ENCODE measurements around the gene C1QL1.
A peak's percentile ranks its signal among the peaks of the same experiment; 100 is the strongest.

C1QL1 gene

DNA sequence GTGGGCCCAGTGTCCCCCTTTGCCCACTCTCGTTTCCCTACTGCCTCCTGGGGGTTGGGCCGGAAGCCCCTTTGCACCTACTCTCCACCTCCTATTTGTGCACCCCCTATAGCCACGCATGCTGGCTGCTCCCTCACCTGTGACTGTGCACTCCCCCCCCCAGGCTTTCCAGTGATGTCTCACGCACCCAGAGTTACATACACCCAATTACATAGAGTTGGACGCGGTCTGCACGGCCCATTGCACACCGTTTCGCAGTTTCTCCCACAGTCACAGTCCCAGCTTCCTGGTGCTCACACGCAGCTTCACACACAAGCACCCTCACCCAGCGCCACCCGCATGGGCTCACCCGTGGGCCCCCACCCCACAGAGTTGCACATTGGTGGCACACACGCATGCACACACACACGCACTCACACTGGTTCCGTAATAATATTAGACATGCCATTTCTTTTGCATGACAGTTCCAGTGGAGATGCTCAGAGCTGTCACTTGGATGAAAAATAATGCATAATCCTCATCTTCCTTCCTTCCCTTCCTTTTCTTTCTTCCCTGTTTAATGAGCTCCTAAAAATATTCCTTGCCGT is 21.5 kb upstream of the C1QL1 start:
- no peak overlapping the region for H3K4me3 ChIP-seq (ENCODE audit: control insufficient read depth, low read depth, low read length)
- no peak for DNase-seq (ENCODE audit: low read depth)
- TF ChIP-seq, protein P1, sequence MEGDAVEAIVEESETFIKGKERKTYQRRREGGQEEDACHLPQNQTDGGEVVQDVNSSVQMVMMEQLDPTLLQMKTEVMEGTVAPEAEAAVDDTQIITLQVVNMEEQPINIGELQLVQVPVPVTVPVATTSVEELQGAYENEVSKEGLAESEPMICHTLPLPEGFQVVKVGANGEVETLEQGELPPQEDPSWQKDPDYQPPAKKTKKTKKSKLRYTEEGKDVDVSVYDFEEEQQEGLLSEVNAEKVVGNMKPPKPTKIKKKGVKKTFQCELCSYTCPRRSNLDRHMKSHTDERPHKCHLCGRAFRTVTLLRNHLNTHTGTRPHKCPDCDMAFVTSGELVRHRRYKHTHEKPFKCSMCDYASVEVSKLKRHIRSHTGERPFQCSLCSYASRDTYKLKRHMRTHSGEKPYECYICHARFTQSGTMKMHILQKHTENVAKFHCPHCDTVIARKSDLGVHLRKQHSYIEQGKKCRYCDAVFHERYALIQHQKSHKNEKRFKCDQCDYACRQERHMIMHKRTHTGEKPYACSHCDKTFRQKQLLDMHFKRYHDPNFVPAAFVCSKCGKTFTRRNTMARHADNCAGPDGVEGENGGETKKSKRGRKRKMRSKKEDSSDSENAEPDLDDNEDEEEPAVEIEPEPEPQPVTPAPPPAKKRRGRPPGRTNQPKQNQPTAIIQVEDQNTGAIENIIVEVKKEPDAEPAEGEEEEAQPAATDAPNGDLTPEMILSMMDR (IDR thresholded peaks at IDR 0.05; ENCODE audit: control insufficient read depth, insufficient read depth, low read depth, low read length, missing control alignments): no peak

DNA sequence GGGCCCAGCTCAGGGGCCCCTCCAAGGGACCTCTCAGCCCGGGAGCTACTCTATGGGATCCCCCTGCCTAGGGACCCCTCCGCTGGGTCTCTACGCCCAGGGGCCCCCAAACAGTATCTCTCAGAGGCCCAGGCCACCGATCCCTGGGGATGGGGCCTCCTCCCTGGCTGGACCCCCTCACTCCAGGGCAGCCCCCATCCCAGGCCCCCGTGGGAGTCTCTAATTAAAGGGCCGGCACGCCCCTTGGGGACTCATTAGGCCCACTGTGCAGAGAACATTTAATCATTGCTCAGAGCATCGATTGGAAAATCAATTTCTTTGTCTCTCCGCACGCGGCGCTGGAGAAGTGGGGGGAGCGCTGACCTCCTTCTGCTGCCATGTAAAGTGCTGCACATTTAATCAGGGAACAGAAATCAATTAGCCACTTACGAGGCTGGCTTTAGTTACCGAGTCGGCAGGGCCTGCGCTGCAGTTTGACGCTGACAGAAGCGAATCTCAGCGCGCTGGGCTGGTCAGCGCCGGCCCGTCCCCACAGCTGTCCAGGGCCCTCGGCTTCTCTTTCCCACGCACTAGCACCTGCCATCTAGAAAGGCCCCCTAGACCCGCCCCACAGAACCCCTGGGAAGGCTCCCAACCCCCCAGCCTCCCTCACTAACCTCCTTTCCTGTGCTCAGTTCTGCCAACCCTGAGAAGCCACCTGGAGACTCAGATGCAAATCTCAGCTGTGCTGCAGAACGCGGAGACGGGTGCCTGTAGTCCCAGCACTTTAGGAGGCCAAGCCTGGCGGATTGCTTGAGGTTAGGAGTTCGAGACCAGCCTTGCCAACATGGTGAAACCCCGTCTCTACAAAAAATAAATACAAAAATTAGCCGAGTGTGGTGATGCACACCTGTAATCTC is 20.2 kb upstream of the C1QL1 start:
- DNase-seq (ENCODE audit: low read depth): no peak
- TF ChIP-seq, protein P1 (IDR thresholded peaks at IDR 0.05; ENCODE audit: control insufficient read depth, insufficient read depth, low read depth, low read length, missing control alignments): no peak
- no peak overlapping the region for H3K4me3 ChIP-seq (ENCODE audit: control insufficient read depth, low read depth, low read length)

DNA sequence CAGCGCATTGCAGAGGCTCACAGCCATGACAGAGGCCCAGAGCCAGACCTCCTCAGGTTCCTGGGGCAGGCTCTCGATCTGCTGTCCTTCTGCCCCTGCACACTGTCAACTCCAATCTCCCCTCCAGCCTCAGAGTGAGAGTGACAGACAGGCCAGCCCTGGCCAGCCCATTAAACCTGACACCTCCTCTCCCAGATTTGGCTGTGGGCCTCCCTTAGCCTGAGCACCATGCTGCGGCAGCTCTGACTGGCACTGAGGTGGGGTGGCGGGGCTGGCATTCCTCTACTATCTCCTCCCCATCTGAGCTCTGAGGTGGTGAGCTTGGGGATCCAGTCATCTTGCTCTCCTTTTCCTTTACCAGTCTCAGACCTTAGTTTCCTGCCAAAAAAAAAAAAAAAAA is 15.5 kb upstream of the C1QL1 start:
- TF ChIP-seq, protein P1 (IDR thresholded peaks at IDR 0.05; ENCODE audit: control insufficient read depth, insufficient read depth, low read depth, low read length, missing control alignments): no peak
- no peak overlapping the region for H3K4me3 ChIP-seq (ENCODE audit: control insufficient read depth, low read depth, low read length)
- DNase-seq (ENCODE audit: low read depth): no peak

DNA sequence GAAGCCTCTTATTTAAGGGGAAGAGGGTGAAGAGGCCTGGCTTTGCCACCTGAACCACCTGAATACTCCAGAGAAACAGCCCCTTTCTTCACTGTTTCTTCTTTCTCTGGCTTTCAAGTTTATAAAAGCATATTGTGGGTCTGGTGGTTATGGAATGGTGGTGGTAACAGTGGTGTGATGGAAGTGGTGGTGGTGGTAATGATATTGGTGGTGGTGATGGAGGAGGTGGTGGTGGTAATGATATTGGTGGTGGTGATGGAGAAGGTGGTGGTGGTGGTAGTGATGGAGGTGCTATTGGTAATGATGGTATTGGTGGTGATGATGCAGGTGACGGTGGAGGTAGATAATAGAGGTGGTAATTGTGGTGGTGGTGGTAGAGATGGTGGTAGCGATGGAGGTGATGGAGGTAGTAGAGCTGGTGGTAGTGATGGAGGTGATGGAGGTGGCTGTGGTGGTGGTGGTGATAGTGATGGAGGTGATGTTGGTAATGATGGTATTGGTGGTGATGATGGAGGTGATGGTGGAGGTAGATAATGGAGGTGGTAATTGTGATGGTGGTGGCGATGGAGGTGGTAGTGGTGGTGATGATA is 14.1 kb upstream of the C1QL1 start:
- DNase-seq (ENCODE audit: low read depth): no peak
- H3K4me3 ChIP-seq (ENCODE audit: control insufficient read depth, low read depth, low read length): no peak overlapping the region
- TF ChIP-seq, protein P1 (IDR thresholded peaks at IDR 0.05; ENCODE audit: control insufficient read depth, insufficient read depth, low read depth, low read length, missing control alignments): no peak

DNA sequence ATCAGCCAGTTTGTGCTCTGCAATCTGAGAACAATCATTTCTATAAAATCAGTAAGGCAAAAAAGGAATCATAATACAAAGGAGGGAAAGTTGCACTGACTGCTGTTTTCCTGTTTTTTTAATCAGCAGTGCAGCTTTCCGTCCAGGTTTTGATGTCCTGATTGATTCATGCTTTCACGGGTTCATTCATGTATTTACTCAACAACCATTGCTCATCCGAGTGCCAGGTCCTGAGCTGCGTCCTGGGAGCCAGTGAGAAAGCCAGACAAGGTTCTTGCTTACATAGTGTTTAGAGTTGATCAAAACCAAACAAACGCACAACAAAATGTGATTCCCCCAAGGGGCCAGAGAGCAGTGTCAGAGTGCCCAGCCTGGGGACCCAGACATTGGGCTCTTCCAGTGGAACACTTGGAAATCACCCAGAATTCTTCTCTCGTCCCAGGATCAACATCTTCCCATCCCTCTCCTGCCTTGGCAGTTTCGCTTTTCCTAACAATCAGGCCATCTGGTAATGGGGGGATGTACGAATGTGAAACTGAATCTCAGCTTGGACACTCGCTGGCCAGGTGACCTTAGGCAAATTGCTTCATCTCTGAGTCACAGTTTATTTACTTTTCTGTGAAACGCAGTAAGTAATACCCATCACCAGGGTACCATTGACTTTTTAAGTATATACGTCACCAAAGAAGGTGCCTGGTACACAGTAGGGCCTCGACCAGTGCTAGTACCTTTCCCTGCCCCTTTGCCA is 13.3 kb upstream of the C1QL1 start:
- peak; percentile 27 for DNase-seq (ENCODE audit: low read depth)
- TF ChIP-seq, protein P1 (IDR thresholded peaks at IDR 0.05; ENCODE audit: control insufficient read depth, insufficient read depth, low read depth, low read length, missing control alignments): no peak
- peak overlapping the region; percentile 18 for H3K4me3 ChIP-seq (ENCODE audit: control insufficient read depth, low read depth, low read length)

DNA sequence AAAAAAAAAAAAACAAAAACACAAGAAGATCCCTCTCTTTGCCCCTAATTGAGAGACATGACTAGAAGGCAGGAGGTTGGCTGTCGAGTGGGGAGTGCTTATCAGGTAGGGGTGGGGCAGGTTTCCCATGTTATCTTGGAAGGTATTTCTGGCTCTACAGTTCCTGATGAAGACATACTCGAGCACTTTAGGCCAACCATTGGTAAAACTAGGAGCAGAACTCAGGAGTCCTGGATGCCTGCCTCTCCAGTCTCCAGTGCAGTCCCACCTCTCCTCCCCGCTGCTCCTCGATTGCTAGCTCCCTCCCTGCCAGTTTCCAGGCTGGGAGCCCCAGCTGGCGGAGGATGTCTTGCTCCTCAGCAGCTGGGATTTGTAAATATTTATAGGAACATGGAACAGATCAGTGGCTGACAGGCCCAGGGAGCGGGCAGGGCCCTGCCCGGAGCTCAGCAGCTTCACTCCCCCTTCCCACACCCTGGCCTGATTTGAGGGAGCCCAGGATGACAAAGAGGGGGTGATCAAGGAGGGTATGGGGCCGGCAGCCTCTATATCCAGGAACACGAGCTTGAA is 11.4 kb upstream of the C1QL1 start:
- no peak overlapping the region for H3K4me3 ChIP-seq (ENCODE audit: control insufficient read depth, low read depth, low read length)
- TF ChIP-seq, protein P1 (IDR thresholded peaks at IDR 0.05; ENCODE audit: control insufficient read depth, insufficient read depth, low read depth, low read length, missing control alignments): no peak
- no peak for DNase-seq (ENCODE audit: low read depth)

Data from AG09309 (cell line).